GM12864 (cell line): ENCODE results near the gene MLKL.

Source experiments
- DNase-seq: peaks from one replicate; pipeline ENCODE4 v3.0.0-alpha.2; 2011; ENCODE audit warnings: low read depth
- H3K4me3 ChIP-seq: 2 replicates; pipeline ENCODE4 v1.5.1; 2011; ENCODE audit warnings: mild to moderate bottlenecking, low read depth, low read length, control low read depth
- CTCF ChIP-seq: IDR thresholded peaks from 2 replicates; pipeline ENCODE4 v1.5.1; 2011; ENCODE audit warnings: low read depth, mild to moderate bottlenecking, moderate library complexity, low read length, control low read depth, inconsistent platforms; ENCODE audit errors: missing control alignments

MLKL gene

GRCh38 chr16:74744566-74744965 lies 43.9 kb upstream of the MLKL start:
- DNase-seq: no peak
- H3K4me3 ChIP-seq: no peak overlapping the region
- no peak for TF ChIP-seq CTCF

DNA sequence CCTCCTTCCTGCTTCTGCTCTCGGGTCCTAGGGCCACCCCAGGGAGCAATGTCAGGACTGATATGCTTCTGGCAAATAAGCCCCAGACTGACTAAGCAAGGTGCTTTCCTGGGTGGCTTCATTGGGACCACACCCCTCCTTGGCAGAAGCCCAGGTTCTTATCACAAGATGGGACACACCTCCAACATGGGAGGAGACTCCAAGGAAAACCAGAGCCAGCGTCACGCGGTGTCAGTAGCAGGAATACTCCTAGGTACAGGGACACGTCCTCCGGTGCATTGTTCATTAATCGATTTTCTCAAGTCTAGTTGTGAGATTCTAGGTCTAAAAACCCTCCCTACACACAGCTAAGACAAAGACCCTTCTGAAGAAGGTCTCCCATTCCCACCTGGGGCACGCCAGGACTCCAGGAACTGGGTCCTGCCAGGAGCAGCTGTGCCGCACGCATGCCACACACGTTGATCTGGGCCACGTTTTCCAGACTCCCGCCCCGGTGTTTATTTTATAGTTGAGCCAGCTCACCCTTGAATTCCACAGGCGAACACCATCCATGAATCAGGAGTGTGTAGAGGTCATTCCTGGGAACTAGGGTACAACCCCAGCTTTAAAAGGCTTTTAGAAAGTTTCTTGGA lies 43.1 kb upstream of the MLKL start:
- DNase-seq: no peak
- H3K4me3 ChIP-seq: no peak overlapping the region
- no peak for TF ChIP-seq CTCF

DNA sequence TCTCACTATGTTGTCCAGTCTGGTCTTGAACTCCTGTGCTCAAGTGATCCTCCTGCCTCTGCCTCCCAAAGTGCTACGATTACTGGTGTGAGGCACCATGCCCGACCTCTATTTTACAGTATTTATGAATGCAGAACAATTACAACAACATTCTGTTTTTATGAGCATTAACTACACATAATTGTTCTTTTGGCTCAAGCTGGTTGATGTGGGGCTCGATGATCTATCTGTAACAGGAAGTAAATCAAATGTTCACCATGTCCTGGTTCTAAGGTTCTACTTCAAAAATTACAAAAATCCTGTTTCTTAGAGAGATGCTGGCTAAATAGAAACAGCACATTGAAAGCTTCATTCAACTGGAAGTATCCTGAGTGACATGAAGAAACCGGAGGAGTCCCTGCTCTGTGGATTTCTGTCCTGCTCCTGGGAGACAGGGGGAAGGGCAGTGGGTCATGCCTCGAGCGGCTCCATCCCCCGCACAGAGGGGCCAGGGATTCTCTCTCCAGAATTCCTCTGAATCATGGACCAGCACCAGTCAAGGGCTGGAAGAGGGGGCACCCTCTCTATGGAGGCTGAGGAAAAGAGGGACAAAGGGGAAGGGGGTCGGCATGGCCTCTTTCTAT lies 42.5 kb upstream of the MLKL start:
- TF ChIP-seq CTCF: no peak
- no peak overlapping the region for H3K4me3 ChIP-seq
- no peak for DNase-seq

DNA sequence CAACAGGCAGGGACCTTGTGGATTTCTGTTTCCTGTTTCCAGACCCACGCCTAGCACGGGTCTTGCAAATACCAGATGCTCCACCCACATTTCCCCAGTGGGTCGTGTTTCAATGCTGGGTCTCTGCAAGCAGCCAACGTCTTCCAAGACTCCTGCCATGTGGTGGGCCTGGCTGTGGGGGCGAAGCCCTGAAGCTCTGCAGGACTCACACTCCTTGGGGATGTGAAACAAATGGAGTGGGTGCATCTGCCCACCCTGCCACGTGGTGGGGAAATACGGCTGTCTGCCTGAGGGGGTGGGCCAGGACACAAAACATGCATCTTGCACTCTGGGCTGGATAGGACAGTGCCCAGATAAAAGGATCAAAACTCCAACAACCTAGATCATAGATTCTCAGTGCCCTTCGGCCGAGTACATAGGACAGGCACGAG lies 41.4 kb upstream of the MLKL start:
- TF ChIP-seq CTCF: no peak
- DNase-seq: no peak

GRCh38 chr16:74740795-74741304 lies 40.2 kb upstream of the MLKL start:
- no peak for DNase-seq
- no peak for TF ChIP-seq CTCF
- H3K4me3 ChIP-seq: no peak overlapping the region

More for the DNA sequence above, 41.4 kb upstream of the MLKL start:
- H3K4me3 ChIP-seq: no peak overlapping the region

DNA sequence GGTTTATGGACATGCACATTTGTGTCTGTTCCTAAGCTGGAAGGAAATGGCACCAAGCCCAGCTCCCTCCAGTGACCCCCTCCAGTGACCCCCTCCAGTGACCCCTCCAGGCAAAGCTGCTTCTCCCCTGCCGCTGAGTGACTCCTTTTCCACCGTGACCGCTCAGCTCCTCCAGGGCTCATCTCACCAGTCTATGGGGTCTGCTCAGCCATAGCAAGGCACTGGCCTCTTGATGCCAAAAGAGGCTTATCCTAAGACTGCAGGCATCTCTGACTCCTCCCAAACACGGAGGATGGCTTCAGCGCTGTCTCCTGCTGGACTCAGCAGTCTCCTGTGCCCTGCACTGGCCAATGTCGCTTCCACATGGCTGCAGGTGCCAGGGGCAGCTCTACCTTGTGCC lies 38.6 kb upstream of the MLKL start:
- no peak for DNase-seq
- H3K4me3 ChIP-seq: no peak overlapping the region
- no peak for TF ChIP-seq CTCF

DNA sequence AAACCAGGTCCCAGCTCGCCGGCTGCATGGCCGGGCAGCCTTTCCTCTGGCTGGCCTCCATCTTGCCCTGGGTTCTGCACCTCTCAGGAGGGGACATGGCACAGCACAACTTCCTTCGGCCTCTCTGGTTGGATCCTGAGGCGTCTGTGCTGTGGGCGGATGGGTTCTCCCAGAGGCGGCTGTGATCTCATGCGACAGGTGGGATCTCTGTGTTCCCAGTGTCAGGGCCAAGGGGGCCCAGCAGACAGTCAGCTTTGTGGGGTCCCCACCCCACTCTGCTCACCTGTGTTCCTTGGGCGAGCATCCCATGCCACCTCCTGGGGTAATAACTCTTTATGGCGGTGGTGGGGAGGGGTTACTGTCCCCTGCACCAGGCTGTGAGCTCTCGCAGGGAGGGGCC lies 38.2 kb upstream of the MLKL start:
- no peak for TF ChIP-seq CTCF
- DNase-seq: no peak
- no peak overlapping the region for H3K4me3 ChIP-seq
